ENCODE results near the gene CDK13. TPM values are rescaled to one million over a fixed set of nuclear protein-coding genes. Genes with fewer than 3 reads are reported as not detected.

Gene CDK13
- total and polyA plus RNA-seq, 9 of the 15 experiments (the other 6 are each of a cell fraction or from before 2014, with no cell fraction given), result 9.8 to 46.1 (median 32.4) TPM

DNA sequence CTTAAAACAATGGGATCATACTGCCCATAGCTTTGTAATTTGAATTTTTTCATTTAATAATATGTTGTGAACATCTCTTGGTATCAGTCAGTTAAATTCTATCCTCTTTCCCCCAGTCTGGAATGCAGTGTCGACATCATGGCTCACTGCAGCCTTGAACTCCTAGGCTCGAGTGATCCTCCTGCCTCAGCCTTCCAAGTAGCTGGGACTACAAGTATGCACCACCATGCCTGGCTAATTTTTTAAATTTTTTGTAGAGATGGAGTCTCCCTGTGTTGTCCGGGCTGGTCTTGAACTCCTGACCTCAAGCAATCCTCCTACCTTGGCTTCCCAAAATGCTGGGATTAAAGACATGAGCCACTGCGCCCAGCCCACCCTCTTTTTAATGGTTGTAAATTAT is 149.8 kb downstream of the CDK13 start:
- in situ Hi-C loops (cut with MboI), result no loop called here
- Histone ChIP-seq H3K36me3 (ENCODE audit: control insufficient read depth, insufficient read depth, low read length) (peaks cover 22% of the 10 kb centered on the region; the same call in 2 of the 3 replicates), H2AFZ (ENCODE audit: low read depth, low read length) (no peak overlapping the region), H3K27me3 (ENCODE audit: control insufficient read depth in 2 of 2, insufficient read depth in 2 of 2, low read length in 2 of 2) (no peaks in the 10 kb centered on the region), H3K9me3 (replicated peaks; ENCODE audit: control insufficient read depth, insufficient read depth, low read depth, low read length) (no peaks in the 10 kb centered on the region), H3K79me2 (ENCODE audit: control insufficient read depth, insufficient read depth, low read length) (no peaks in the 10 kb centered on the region), H3K9me1 (ENCODE audit: control insufficient read depth, insufficient read depth, low read length) (no peaks in the 10 kb centered on the region), H3K27ac (ENCODE audit: extremely low read depth, low read depth, low read length) (no peak overlapping the region), H3K4me2 (ENCODE audit: insufficient read depth, low read length) (no peak overlapping the region), H4K20me1 (replicated peaks; ENCODE audit: control insufficient read depth, insufficient read depth, low read length) (no peaks in the 10 kb centered on the region), H3K9ac (ENCODE audit: insufficient read depth in 1 of 2, low read depth in 2 of 2, low read length in 2 of 2) (no peak overlapping the region), H3K4me3 (no peak overlapping the region), H3K4me1 (replicated peaks in 1 of 2; ENCODE audit: control insufficient read depth in 2 of 2, insufficient read depth in 2 of 2, low read length in 2 of 2) (no peaks in the 10 kb centered on the region)
- TF ChIP-seq KDM2B (CRISPR knock-in tag; IDR thresholded peaks at IDR 0.05) (no peak), PML (IDR thresholded peaks at IDR 0.05; ENCODE audit: low read length) (no peak), RUNX1 (IDR thresholded peaks at IDR 0.05; ENCODE audit: low read depth) (no peak), MEF2A (IDR thresholded peaks at IDR 0.05; ENCODE audit: control insufficient read depth, low read depth, low read length) (no peak), LCOR (CRISPR knock-in tag; IDR thresholded peaks at IDR 0.05) (no peak), NCOR1 (IDR thresholded peaks at IDR 0.05) (no peak), ELF4 (CRISPR knock-in tag; IDR thresholded peaks at IDR 0.05) (no peak), PHB2 (IDR thresholded peaks at IDR 0.05; ENCODE audit: low read depth) (no peak), SIN3A (IDR thresholded peaks at IDR 0.05; ENCODE audit: borderline replicate concordance in 2 of 2, control insufficient read depth in 1 of 2, low read depth in 2 of 2, low read length in 2 of 2) (no peak), KDM4B (IDR thresholded peaks at IDR 0.05; ENCODE audit: borderline replicate concordance in 2 of 2, low read depth in 1 of 2) (no peak), ZNF644 (tag; IDR thresholded peaks at IDR 0.05; ENCODE audit: low read depth) (no peak), CSDE1 (IDR thresholded peaks at IDR 0.05) (no peak), HDAC8 (tag; IDR thresholded peaks at IDR 0.05) (no peak), CHD2 (IDR thresholded peaks at IDR 0.05; ENCODE audit: low read depth, low read length) (no peak)
- TF ChIP-seq, protein P1, sequence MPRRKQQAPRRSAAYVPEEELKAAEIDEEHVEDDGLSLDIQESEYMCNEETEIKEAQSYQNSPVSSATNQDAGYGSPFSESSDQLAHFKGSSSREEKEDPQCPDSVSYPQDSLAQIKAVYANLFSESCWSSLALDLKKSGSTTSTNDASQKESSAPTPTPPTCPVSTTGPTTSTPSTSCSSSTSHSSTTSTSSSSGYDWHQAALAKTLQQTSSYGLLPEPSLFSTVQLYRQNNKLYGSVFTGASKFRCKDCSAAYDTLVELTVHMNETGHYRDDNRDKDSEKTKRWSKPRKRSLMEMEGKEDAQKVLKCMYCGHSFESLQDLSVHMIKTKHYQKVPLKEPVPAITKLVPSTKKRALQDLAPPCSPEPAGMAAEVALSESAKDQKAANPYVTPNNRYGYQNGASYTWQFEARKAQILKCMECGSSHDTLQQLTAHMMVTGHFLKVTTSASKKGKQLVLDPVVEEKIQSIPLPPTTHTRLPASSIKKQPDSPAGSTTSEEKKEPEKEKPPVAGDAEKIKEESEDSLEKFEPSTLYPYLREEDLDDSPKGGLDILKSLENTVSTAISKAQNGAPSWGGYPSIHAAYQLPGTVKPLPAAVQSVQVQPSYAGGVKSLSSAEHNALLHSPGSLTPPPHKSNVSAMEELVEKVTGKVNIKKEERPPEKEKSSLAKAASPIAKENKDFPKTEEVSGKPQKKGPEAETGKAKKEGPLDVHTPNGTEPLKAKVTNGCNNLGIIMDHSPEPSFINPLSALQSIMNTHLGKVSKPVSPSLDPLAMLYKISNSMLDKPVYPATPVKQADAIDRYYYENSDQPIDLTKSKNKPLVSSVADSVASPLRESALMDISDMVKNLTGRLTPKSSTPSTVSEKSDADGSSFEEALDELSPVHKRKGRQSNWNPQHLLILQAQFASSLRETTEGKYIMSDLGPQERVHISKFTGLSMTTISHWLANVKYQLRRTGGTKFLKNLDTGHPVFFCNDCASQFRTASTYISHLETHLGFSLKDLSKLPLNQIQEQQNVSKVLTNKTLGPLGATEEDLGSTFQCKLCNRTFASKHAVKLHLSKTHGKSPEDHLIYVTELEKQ (CRISPR knock-in tag; IDR thresholded peaks at IDR 0.05), result no peak
- no peak for ATAC-seq
- CTCF ChIA-PET (ENCODE audit: low intra/inter-chr PET ratio), result no interaction called here
- no peak for FAIRE-seq
- DNase-seq (ENCODE audit: extremely low read depth in 1 of 4, low spot score in 3 of 4), result no peak
- 91% methylated on average over 4 of the region's 4 CpGs for WGBS (ENCODE audit: insufficient coverage, low coverage, missing lambda C conversion rate)
- BruUV-seq (replicated peaks), result no TSS peak
- POLR2A ChIA-PET, result interaction anchor here (1.4 kb wide), 1 partner anchor 12 kb away, joined by 7 read pairs; no protein-coding TSS in a partner anchor
- intact Hi-C loops (cut with micrococcal nuclease), result no loop called here
